Glutamatergic neuron (in vitro differentiated cells): ENCODE data around the gene ENDOD1. TPM values are rescaled to one million over a fixed set of nuclear protein-coding genes. Genes with fewer than 3 reads are reported as not detected.
"Not testable (repeated sequence)": the region's sequence is repeated elsewhere in the genome, so short reads cannot be mapped to it uniquely, and the experiment has no call there.

ENCODE experiments used
- DNase-seq: peaks from one replicate; pipeline ENCODE4 v3.0.0; 2022
- H3K27ac Mint-ChIP-seq: one replicate; pipeline ENCODE4 v1.8.0; 2020; ENCODE audit warnings: mild to moderate bottlenecking, mixed read lengths, inconsistent platforms; ENCODE audit not compliant: unreplicated experiment
- H3K27me3 Mint-ChIP-seq: one replicate; pipeline ENCODE4 v1.8.0; 2020; ENCODE audit warnings: mild to moderate bottlenecking, moderate library complexity, mixed read lengths, inconsistent platforms; ENCODE audit not compliant: unreplicated experiment
- H3K36me3 Mint-ChIP-seq: one replicate; pipeline ENCODE4 v1.8.0; 2020; ENCODE audit warnings: mild to moderate bottlenecking, mixed read lengths, inconsistent platforms; ENCODE audit not compliant: unreplicated experiment
- H3K4me1 Mint-ChIP-seq: one replicate; pipeline ENCODE4 v1.8.0; 2020; ENCODE audit warnings: mild to moderate bottlenecking, low read depth, mixed read lengths, inconsistent platforms; ENCODE audit not compliant: unreplicated experiment
- H3K4me3 Mint-ChIP-seq: one replicate; pipeline ENCODE4 v1.8.0; 2020; ENCODE audit warnings: mild to moderate bottlenecking, mixed read lengths, inconsistent platforms; ENCODE audit not compliant: unreplicated experiment
- H3K9me3 Mint-ChIP-seq: one replicate; pipeline ENCODE4 v1.8.0; 2020; ENCODE audit warnings: mild to moderate bottlenecking, moderate library complexity, mixed read lengths, inconsistent platforms; ENCODE audit not compliant: unreplicated experiment
- CTCF ChIP-seq: fragments of 200-600 bp; sonication (generic); IDR thresholded peaks from one replicate; pipeline ENCODE4 v1.5.0; 2021; ENCODE audit not compliant: partially characterized antibody, unreplicated experiment
- total RNA-seq: library from RNA; stranded (reverse); fragmentation: NEBNext Ultra II Directional; extraction: Animal tissue kit (Norgen Biotek cat#: 25700); gene quantifications from one replicate; pipeline ENCODE4 v1.2.1, GENCODE V29; 2021; ENCODE audit not compliant: unreplicated experiment

Gene ENDOD1
- total RNA-seq, 1 donor from 2014 or later = 1.6 TPM

- DNase-seq = no peak
- peaks cover 12% of the 10 kb centered on the region for H3K36me3 Mint-ChIP-seq
- H3K27me3 Mint-ChIP-seq = no peaks in the 10 kb centered on the region
- H3K4me1 Mint-ChIP-seq = peaks cover 5% of the 10 kb centered on the region
- peaks cover 9% of the 10 kb centered on the region for H3K9me3 Mint-ChIP-seq
- H3K4me3 Mint-ChIP-seq = no peak overlapping the region
- H3K27ac Mint-ChIP-seq = no peak overlapping the region
- no peak for TF ChIP-seq CTCF
These were observed 18.5 kb downstream of the ENDOD1 start for GRCh38 chr11:95108159-95108611.

- Mint-ChIP-seq H3K9me3 (peaks cover 9% of the 10 kb centered on the region), H3K36me3 (peaks cover 12% of the 10 kb centered on the region), H3K27ac (no peak overlapping the region), H3K4me1 (peaks cover 5% of the 10 kb centered on the region), H3K27me3 (no peaks in the 10 kb centered on the region), H3K4me3 (no peak overlapping the region)
- no peak for DNase-seq
- no peak for TF ChIP-seq CTCF
These were observed 19.3 kb downstream of the ENDOD1 start for GRCh38 chr11:95108671-95109551.

- H3K4me3 Mint-ChIP-seq, H3K27me3 Mint-ChIP-seq, H3K9me3 Mint-ChIP-seq, H3K4me1 Mint-ChIP-seq, H3K27ac Mint-ChIP-seq, DNase-seq: not testable (repeated sequence)
- peaks cover 12% of the 10 kb centered on the region for H3K36me3 Mint-ChIP-seq
These were observed 21.8 kb downstream of the ENDOD1 start for GRCh38 chr11:95111471-95111870.

GRCh38 chr11:95111923-95112540 is 22.4 kb downstream of the ENDOD1 start:
- H3K36me3 Mint-ChIP-seq = peaks cover 12% of the 10 kb centered on the region
- H3K4me1 Mint-ChIP-seq = peaks cover 2% of the 10 kb centered on the region
- H3K27me3 Mint-ChIP-seq = no peaks in the 10 kb centered on the region
- H3K9me3 Mint-ChIP-seq = peaks cover 9% of the 10 kb centered on the region
- no peak for TF ChIP-seq CTCF
- H3K27ac Mint-ChIP-seq = no peak overlapping the region
- DNase-seq = no peak
- H3K4me3 Mint-ChIP-seq = no peak overlapping the region

- TF ChIP-seq CTCF = no peak
- no peak for DNase-seq
- Mint-ChIP-seq H3K4me3 (no peak overlapping the region), H3K9me3 (peaks cover 9% of the 10 kb centered on the region), H3K27me3 (no peaks in the 10 kb centered on the region), H3K27ac (no peak overlapping the region), H3K4me1 (no peaks in the 10 kb centered on the region), H3K36me3 (peaks cover 16% of the 10 kb centered on the region)
These were observed 26.0 kb downstream of the ENDOD1 start for GRCh38 chr11:95115597-95115996.
